COLO668 (cell line): Measurements from ENCODE around the gene MRPL44.

Source experiments
- DNase-seq: peaks from one replicate; lab custom pipeline; 2025; ENCODE audit not compliant: unreplicated experiment; lab: John Stamatoyannopoulos, UW

The MRPL44 gene

GRCh38 chr2:223969856-223970255 lies 12.6 kb downstream of the MRPL44 start:
- DNase-seq = no peak

- peak; percentile 38 for DNase-seq
Measured at GRCh38 chr2:223970343-223971128, 13.3 kb downstream of the MRPL44 start.

- no peak for DNase-seq
Measured at GRCh38 chr2:223971731-223972130, 14.5 kb downstream of the MRPL44 start.

- no peak for DNase-seq
Measured at GRCh38 chr2:223972656-223973102, 15.4 kb downstream of the MRPL44 start.

- no peak for DNase-seq
Measured at GRCh38 chr2:223973606-223974005, 16.3 kb downstream of the MRPL44 start.

GRCh38 chr2:223976635-223977226 lies 19.5 kb downstream of the MRPL44 start:
- DNase-seq = no peak

- DNase-seq = no peak
Measured at GRCh38 chr2:223978451-223978850, 21.2 kb downstream of the MRPL44 start.

- DNase-seq = no peak
Measured at GRCh38 chr2:223979730-223980396, 22.6 kb downstream of the MRPL44 start.

- DNase-seq = no peak
Measured at GRCh38 chr2:223980397-223980735, 23.1 kb downstream of the MRPL44 start.

- DNase-seq = no peak
Measured at GRCh38 chr2:223980803-223981202, 23.5 kb downstream of the MRPL44 start.

GRCh38 chr2:223981241-223981640 lies 24.0 kb downstream of the MRPL44 start:
- DNase-seq = no peak

- peak; percentile 33 for DNase-seq
Measured at GRCh38 chr2:223989206-223989855, 32.1 kb downstream of the MRPL44 start.

GRCh38 chr2:223989856-223990232 lies 32.6 kb downstream of the MRPL44 start:
- no peak for DNase-seq

GRCh38 chr2:223991611-223992010 lies 34.3 kb downstream of the MRPL44 start:
- DNase-seq = no peak

GRCh38 chr2:223993634-223994232 lies 36.5 kb downstream of the MRPL44 start:
- DNase-seq = peak; percentile 57

- DNase-seq = no peak
Measured at GRCh38 chr2:223994562-223995162, 37.4 kb downstream of the MRPL44 start.

- DNase-seq = no peak
Measured at GRCh38 chr2:223995569-223995968, 38.3 kb downstream of the MRPL44 start.

- DNase-seq = no peak
Measured at GRCh38 chr2:223996391-223996790, 39.1 kb downstream of the MRPL44 start.

GRCh38 chr2:223997938-223998337 lies 40.7 kb downstream of the MRPL44 start:
- DNase-seq = no peak

GRCh38 chr2:223998948-223999347 lies 41.7 kb downstream of the MRPL44 start:
- no peak for DNase-seq

- no peak for DNase-seq
Measured at GRCh38 chr2:223999862-224000261, 42.6 kb downstream of the MRPL44 start.
